Middle frontal gyrus (tissue), 1 donor: Measurements from ENCODE around the gene LYL1.

ENCODE experiments used
- DNase-seq: peaks from one replicate; pipeline ENCODE4 v3.0.0-alpha.2; 2015; ENCODE audit warnings: low spot score; ENCODE audit errors: extremely low spot score

Gene LYL1

DNA sequence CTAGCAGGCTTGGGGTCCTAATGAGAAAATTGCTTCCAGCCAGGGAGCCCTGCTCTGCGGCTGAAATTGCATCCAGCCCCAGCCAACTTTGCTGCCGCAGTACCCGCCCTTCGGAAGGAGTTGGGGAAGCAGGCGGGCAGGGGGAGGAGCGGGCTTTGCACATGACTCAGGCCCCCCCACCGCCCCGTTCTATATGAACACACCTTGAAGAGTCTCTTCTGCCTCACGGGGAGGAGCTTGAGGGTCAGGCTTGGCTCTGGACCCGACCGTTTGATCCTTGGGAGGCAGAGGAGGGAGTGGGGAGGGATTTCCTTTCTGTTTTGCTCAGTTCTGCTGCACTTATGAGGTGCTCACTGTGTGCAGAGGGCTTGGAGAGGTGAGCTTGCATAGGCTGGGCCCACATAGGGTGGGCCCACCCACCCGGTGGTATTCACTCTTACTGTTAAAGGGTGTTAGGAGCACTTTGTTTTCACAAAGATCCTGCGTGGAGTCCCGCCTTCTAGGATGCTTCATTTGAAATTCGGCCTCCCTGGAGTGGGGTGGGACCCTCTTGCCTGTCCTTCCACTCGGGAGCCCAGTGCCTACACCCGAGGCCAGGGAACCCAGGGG lies 46.5 kb downstream of the LYL1 start:
- no peak for DNase-seq

- no peak for DNase-seq
These were observed 47.2 kb downstream of the LYL1 start for GRCh38 chr19:13055213-13056051.

DNA sequence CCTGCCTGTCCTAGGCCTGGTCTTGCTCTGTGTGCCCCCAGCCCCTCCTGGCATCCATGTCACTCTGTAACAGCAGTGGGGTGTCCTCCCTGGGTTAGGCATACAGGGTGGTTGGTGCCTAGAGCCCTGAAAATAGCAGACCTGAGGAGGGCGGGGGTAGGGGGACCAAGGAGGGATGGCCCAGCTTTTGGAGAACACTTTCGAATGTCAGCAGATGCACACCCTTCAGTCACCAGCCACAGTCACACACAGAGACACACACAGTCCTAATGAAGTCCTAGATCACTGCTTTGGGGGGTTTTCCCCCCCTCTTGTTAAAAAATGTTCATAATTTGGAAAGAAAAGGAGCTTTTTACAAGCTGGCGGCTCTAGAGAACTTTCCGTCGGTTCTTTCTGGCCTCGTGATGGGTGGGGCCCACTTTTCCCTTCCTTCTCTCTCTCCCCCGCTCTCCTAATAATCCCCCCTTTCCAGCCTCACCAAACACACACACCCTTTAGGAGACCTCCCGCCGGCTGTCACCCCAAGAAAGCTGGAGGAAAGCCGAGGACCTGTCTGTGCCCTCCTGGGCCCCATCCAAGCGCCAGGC lies 47.9 kb downstream of the LYL1 start:
- DNase-seq: no peak

DNA sequence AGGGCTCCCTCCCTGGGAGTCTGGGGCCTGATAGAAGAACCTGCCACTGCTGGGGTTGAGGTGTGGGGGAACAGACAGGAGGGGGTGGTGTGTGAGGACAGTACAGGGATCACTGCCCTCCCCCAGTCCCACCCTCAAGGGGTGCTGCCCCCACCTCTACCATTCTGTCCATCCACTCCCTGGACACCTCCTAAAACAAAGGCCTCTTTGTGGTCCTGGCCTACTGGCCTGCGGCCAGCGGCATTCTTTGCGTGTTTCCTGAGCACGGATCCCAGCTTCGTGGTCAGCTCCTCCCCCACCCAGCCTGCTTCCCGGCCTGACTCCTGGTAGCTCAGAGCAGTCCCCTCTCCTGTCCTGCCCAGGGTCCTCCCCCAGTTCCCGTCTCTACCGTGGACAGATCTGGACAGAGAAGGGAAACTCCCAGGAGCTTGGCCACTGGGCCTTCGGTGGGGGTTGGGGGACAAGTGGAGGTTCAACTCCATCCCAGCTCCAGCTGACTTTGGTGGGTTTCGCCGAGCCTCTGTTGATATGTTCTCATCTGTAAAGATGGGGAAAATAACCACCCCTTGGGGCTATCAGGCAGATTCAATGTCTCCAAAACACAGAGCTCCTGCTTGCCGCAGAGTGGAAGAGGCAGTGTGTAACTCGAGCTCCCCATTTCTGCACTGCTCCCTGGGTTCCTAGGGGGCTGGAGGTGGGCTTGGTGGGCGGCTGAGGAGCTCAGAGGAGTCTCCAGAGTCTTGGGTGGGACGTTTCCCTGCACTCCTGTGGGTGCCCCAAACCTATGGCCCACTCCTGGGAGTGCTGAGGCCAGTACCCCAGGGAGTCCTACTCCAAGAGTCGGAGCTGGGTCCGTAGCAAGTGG lies 48.7 kb downstream of the LYL1 start:
- DNase-seq: no peak

GRCh38 chr19:13053238-13053637 lies 49.4 kb downstream of the LYL1 start:
- DNase-seq: no peak

DNA sequence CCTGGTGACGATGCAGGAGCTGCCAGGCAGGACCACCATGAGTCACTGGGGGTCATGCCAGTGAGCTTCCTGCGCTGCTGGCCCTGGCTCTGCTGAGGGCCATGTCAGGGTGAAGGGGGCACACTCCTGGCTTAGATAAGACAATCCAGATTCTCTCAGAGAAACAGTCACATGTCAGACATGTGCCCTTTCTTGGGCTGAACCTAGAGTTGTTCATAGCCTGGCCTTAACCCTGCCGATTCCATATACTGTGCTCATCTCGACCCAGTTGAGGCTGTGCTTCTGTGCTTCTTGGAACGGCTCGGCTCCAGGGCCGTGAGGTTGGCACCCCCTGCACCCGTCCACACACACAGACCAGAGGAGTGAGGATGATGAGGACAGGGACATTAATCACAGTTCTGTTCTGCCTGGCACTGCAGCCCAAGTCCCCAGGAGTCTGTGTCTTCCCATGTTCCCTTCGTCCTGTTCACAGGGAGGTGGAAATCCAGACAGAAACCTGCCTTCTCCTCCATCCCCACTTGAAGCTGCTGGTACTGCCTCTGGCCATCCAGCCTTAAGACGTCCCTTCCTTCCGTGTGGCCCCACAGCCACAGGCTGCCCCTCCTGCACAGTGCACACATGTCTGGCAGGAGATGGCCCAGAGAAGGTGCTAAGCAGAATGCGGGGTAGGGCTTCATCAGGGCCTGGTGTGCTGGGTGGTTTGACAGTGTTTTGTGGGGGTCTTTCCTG lies 50.0 kb downstream of the LYL1 start:
- DNase-seq: no peak

DNA sequence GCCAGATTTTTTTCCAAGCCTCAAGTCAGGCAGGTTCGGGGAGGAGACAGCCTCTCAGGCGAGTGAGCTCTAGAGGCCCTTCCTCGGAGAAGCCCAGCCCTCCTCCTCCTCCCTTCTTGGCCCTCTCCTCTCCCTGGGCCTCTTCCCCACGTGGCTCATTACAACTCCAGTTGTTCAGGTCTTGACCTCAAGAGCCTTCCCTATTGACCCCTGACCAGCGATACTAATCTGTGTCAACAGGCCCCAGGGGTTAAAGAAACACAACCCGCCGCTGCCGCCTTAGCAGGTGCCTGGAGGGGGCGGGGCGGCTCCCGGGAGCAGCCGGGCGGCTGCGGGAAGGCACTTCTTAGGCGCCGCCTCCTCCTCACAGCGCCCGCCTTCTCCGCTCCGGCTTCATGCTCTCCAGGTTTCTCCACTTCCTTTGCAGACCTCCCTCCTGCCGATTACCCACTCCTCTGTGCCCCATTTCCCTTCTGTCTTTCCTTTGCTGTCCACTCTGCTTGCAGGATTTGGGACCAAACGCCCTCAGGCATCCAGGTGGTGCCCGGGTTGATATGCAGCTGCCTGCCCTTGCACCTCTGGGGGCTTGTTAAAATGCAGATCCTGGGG lies 51.0 kb downstream of the LYL1 start:
- DNase-seq: no peak

DNA sequence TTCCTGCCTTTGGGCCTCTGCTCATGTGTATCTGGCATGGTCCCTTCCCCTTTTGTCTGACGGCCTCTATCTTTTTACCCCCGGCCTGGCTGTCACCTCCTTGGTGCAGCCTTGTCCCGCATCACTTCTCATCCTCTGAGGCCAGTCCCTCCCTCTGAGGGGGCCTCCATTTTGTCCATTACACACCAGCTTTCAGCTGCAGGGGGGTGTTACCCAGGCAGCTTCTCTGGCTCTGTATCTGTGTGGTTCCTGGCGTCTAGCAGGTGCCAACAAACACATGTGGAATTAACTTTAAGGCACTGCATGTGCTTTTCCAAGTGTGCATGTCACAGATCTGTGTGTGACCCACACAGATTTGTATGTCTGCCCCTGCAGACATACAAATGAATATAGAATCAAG lies 52.4 kb downstream of the LYL1 start:
- DNase-seq: no peak
